ENCODE results near the gene BMPR1B. TPM values are rescaled to one million over a fixed set of nuclear protein-coding genes. Genes with fewer than 3 reads are reported as not detected.
"Not testable (repeated sequence)": the region's sequence is repeated elsewhere in the genome, so short reads cannot be mapped to it uniquely, and the experiment has no call there.

Gene BMPR1B
- total RNA-seq, 1 donor from 2014 or later = 1.4 TPM

GRCh38 chr4:95134016-95134415 lies 376.3 kb downstream of the BMPR1B start:
- ATAC-seq; intact Hi-C loops (cut with DNase I); DNase-seq (ENCODE audit: missing footprints): not testable (repeated sequence)

- intact Hi-C loops (cut with DNase I); DNase-seq (ENCODE audit: missing footprints); ATAC-seq: not testable (repeated sequence)
Observed at GRCh38 chr4:95139424-95139823, 381.7 kb downstream of the BMPR1B start.

- ATAC-seq (no peak), DNase-seq (ENCODE audit: missing footprints) (no peak)
- intact Hi-C loops (cut with DNase I) = no loop called here
Observed at GRCh38 chr4:95141361-95141760, 383.6 kb downstream of the BMPR1B start.

GRCh38 chr4:95142932-95143331 lies 385.2 kb downstream of the BMPR1B start:
- intact Hi-C loops (cut with DNase I) = no loop called here

DNA sequence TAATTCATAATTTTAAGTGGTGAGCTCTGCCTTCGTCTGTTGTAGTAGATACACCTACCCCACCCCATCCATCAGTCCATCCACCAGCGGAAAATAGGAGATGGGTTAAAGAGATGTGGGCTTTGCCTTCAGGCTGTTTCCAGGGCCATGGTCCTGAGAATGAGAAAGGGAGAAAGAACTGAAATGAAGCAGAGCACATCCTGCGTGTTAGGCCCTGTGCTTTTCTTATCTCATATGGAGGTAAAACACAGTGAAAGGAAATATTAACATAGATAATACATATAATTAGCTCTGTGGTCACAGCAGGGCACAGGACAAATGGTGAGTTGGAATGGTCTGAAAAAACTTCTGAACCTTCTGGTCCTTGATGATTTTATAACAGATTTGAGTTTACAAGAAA lies 393.5 kb downstream of the BMPR1B start:
- DNase-seq (ENCODE audit: missing footprints) (no peak), ATAC-seq (no peak)
- intact Hi-C loops (cut with DNase I) = no loop called here

More at GRCh38 chr4:95142932-95143331, 385.2 kb downstream of the BMPR1B start:
- DNase-seq (ENCODE audit: missing footprints) (no peak), ATAC-seq (no peak)

GRCh38 chr4:95153182-95153581 lies 395.4 kb downstream of the BMPR1B start:
- ATAC-seq (no peak), DNase-seq (ENCODE audit: missing footprints) (no peak)
- intact Hi-C loops (cut with DNase I) = no loop called here

DNA sequence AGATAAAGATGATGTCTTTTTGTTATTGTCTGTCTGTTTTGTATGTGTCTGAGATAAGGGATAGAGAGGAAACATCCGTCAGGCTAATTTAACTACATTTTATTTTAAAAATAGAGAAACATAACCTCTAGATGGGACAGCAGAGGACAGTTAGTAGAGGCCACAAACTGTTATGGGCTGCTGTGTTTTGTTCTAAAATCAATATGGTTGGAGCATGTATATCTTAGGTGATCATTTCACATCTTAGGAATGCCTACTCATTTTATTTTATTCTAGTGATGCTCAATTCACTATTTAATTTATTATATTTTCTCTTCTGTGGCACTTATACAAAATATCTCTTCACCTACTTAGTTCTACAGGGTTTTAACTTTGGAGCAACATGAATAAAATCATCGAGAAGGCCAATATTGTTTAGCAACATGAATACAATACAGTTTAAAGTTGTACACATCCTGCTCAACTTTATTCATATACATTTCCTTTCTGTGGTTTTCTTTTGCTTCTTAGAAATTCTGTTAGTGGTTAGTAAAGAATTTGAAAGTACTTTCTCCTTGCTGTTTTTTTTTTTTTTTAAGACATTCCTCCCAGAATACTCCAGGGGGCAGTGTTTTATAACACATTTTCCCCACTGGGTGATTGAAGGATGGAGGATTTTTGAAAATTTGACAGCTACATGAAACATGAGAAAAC lies 398.1 kb downstream of the BMPR1B start:
- intact Hi-C loops (cut with DNase I) = no loop called here
- no peak for ATAC-seq

DNA sequence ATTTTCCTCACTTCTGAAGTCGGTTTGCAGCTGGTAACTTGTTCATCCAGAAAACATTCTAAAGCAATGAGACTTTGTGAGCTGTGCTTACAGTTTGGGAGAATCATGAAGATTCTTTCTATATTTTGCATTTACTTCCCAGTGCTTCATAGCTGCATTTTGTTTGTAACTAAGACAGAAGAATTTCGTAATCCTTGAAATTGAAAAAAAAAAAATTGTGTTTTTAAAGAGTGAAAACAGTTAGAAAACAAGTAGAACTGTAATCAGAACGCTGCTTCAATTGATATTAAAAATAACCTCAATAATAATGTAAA lies 398.7 kb downstream of the BMPR1B start:
- no peak for ATAC-seq
- no peak for DNase-seq (ENCODE audit: missing footprints)
- intact Hi-C loops (cut with DNase I) = no loop called here

More for the DNA sequence above, 398.1 kb downstream of the BMPR1B start:
- no peak for DNase-seq (ENCODE audit: missing footprints)

DNA sequence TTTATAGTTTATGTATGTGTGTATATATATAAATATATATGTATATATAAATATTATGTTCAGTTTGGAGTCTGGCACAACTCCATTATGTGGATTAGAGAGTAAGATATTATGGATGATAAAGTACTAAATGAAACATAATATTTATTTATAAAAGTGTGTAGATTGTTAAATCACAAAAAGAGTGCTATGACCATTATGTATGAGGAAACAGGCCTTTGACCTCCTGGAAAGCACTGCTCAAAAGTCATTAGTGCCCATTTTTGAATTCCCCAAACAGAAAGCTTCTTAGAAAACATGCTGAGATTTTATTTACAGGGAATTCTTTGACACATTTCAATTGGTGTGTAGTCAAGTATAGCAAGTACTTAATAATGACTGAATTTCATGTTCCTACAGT lies 399.8 kb downstream of the BMPR1B start:
- ATAC-seq = no peak
- intact Hi-C loops (cut with DNase I) = no loop called here
- DNase-seq (ENCODE audit: missing footprints) = no peak

- intact Hi-C loops (cut with DNase I) = no loop called here
- no peak for DNase-seq (ENCODE audit: missing footprints)
- ATAC-seq = no peak
Observed at GRCh38 chr4:95158045-95158444, 400.3 kb downstream of the BMPR1B start.

DNA sequence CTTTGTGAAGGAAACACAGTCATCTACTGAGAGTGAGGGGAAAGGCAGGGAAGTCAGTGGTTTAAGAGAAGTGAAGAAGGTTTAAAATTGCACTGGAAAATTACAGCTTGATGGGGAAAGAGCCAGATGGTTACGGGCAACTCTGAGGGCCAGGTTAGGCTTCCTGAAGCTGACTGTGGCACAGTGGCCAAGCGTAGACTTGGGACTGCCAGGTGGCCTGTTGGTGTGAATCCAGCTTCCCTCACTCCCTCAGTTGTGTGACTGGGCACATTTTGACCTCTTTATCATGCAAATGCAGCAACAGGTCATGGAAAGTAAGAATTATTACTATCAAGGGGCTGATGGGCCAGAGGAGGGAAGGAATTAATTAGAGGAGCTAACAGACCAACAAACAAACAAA lies 400.9 kb downstream of the BMPR1B start:
- intact Hi-C loops (cut with DNase I) = no loop called here
- ATAC-seq = no peak

DNA sequence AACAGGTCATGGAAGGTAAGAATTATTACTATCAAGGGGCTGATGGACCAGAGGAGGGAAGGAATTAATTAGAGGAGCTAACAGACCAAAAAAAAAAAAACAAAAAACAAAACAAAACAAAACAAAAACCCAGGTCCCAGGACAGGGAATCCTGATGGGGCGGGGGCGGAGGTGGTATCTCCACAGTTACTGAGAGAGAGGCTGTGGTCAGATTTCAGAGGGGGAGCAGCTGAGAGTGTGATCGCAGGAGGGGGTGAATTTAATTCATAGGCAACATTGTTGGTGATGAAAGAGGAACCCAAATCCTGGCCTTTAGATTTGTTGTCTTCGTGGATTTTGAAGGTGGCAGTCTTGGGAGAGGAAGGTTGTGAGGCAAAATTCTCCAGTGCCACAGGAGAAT lies 401.6 kb downstream of the BMPR1B start:
- ATAC-seq (no peak), DNase-seq (ENCODE audit: missing footprints) (no peak)
- intact Hi-C loops (cut with DNase I) = no loop called here

More for the DNA sequence above, 400.9 kb downstream of the BMPR1B start:
- DNase-seq (ENCODE audit: missing footprints) = no peak

DNA sequence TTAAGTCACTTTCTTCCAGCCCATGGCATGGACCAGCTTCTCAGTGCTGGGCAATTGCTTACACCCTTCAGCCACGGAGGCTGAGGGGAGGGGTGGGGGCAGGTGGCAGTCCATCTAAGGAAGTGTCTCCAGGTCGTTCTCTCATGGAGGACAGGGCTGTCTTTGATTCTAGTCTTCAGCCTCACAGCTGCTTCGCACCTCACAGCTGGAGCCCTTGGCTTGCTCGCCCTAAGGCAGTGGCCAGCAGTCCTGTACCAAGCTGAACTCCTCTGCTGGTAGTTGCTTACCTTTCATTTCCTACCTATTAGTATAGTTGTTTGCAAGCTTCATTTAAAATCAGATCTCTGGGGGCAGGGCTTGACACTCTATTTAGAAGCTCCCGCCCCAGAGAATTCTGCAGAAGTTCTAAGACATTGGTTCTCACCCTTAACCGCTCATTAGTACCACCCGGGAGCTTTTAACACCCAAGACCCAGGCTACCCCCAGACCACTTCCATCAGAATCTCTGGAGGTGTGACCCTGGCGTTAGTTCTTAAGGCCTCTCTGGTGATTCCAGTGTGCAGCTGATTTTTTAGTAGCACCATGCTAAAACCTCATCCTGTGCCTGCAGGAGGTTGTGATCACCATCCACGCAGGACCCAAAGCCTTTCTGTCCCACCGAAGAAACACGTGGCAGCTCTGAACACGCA lies 404.2 kb downstream of the BMPR1B start:
- ATAC-seq = no peak

DNA sequence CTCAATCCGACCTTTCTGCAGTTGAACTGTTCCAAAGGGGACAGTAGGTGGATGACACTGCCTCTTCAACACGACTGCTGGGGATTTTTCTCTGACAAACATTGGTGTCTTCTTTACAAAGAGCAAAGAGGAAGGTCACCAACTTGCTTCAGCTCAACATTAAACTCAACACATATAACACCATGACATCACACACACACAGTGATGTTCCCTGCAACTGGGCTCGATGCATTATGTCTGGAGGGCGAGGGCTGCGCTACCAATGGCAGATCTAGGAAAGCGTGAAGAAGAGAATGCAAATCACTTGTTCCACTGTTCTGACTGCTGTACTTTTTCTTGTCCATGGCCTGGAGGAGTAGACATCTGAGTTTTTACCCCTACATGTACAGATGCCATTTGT lies 405.1 kb downstream of the BMPR1B start:
- ATAC-seq = no peak
- no peak for DNase-seq (ENCODE audit: missing footprints)
- intact Hi-C loops (cut with DNase I) = loop anchor here (10.0 kb wide), 1 partner anchor 382 kb away; the partner anchor contains the start of gene UNC5C

More for the DNA sequence above, 404.2 kb downstream of the BMPR1B start:
- no peak for DNase-seq (ENCODE audit: missing footprints)
- intact Hi-C loops (cut with DNase I) = loop anchor here (10.0 kb wide), 1 partner anchor 383 kb away; the partner anchor contains the start of gene UNC5C

DNA sequence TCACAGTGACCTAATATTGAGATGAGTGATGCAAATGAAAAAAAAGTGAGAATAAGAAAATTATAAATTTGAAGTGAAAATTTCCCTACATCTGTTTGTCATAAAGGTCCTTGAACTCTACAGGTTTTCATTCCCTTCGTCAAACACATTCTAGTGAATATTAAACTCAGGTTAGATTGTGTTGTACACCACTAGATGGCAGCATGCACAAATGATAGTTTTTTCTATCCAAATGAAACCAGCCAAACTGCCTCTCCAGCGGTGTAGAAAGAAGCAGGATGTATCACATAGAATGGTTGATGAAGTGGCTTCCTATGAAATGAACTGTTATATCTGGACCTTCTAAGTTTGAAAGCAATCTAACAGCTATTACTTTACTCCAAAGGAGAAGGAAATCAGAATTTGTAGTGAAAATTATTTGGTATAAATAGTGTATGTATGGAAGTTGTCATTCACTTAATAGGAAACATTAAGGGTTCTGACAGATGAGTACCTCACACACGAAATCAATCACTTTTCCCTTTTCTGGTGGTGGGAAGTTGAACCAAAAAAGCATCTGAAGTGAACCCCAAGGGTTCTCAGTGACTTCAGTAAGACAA lies 408.3 kb downstream of the BMPR1B start:
- DNase-seq (ENCODE audit: missing footprints) (no peak), ATAC-seq (peak; percentile 70)
- intact Hi-C loops (cut with DNase I) = loop anchor here (5.0 to 10.0 kb wide), 2 partner anchors 379 to 871 kb away; partner anchors contain the start of gene UNC5C

DNA sequence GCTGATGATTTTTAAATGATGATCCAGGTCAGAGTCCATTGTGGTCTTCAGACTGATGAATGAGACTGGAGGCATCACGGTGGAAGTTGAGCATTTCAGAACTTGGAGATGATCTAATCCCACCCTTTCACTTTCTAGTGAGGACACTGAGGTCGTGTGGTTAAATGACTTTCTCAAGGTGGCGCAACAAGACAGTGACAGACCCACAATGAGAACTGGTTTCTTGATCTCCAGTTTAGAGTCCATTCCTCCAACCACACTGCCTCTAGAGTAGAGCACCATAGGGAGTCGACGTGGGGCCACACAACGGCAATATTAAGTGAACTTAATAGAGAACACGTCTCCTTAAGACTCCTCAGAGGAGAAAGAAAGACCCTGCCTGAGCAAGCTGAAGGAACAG lies 410.1 kb downstream of the BMPR1B start:
- no peak for DNase-seq (ENCODE audit: missing footprints)
- intact Hi-C loops (cut with DNase I) = loop anchor here (5.0 to 10.0 kb wide), 2 partner anchors 377 to 869 kb away; partner anchors contain the start of gene UNC5C
- no peak for ATAC-seq

- no peak for DNase-seq (ENCODE audit: missing footprints)
- no peak for ATAC-seq
- intact Hi-C loops (cut with DNase I) = no loop called here
Observed at GRCh38 chr4:95170176-95170575, 412.4 kb downstream of the BMPR1B start.

GRCh38 chr4:95171377-95171776 lies 413.6 kb downstream of the BMPR1B start:
- ATAC-seq; DNase-seq (ENCODE audit: missing footprints); intact Hi-C loops (cut with DNase I): not testable (repeated sequence)

DNA sequence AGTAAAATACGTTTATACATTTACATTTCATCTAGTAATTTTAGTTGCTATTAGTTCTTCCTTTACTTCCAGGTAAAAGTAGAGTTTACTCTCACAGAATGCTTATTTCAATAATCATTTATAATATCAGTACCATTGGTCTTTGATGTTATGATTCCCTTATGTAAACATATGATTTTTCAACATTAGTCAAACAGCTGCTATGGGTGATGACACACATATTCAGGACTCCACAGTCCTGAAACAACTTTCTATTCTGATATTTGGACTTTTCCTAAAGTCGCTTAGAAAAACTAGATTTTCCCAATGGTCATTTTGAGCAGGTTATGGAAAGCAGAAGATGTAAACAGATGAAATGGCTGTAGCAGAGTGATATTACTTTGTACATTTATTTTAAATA lies 421.2 kb downstream of the BMPR1B start:
- DNase-seq (ENCODE audit: missing footprints) = no peak
- intact Hi-C loops (cut with DNase I) = no loop called here
- no peak for ATAC-seq

All from Right ventricle myocardium inferior (tissue), 1 donor.